Fibroblast of lung (primary cell): ENCODE measurements around the gene ROBO3. TPM values are rescaled to one million over a fixed set of nuclear protein-coding genes. Genes with fewer than 3 reads are reported as not detected.
A peak's percentile ranks its signal among the peaks of the same experiment; 100 is the strongest.

Source experiments
- DNase-seq, 2 donors: peaks; one replicate each; pipeline versions ENCODE4 v3.0.0 to v3.0.0-alpha.2; 2010; ENCODE audit warnings: low read depth in 2 of 2
- H2AFZ ChIP-seq: 2 replicates; pipeline ENCODE4 v1.5.1; 2012; ENCODE audit warnings: low read length, control low read depth, inconsistent platforms
- H3K27ac ChIP-seq: 2 replicates; pipeline ENCODE4 v1.5.1; 2011; ENCODE audit warnings: low read length, control low read depth; ENCODE audit not compliant: insufficient read depth
- H3K27me3 ChIP-seq: 2 replicates; pipeline ENCODE4 v1.5.1; 2011; ENCODE audit warnings: mild to moderate bottlenecking, low read length; ENCODE audit not compliant: control insufficient read depth, insufficient read depth
- H3K36me3 ChIP-seq: 2 replicates; pipeline ENCODE4 v1.5.1; 2011; ENCODE audit warnings: low read length; ENCODE audit not compliant: control insufficient read depth, insufficient read depth
- H3K4me1 ChIP-seq: 2 replicates; pipeline ENCODE4 v1.5.1; 2011; ENCODE audit warnings: low read length; ENCODE audit not compliant: control insufficient read depth, insufficient read depth; ENCODE audit errors: extremely low read depth
- H3K4me2 ChIP-seq: 2 replicates; pipeline ENCODE4 v1.5.1; 2011; ENCODE audit warnings: low read length, control low read depth; ENCODE audit not compliant: insufficient read depth; ENCODE audit errors: extremely low read depth
- H3K4me3 ChIP-seq, 4 experiments: fragments of 200-600 bp in 1 of 4; sonication (generic) in 1 of 4; replicated peaks in 1 of 4; 2 replicates each; pipeline ENCODE4 v1.5.1; 2011 to 2016; ENCODE audit warnings: low read length in 4 of 4, low read depth in 3 of 4, mild to moderate bottlenecking in 3 of 4, control low read depth in 2 of 4, inconsistent platforms in 1 of 4, mixed read lengths in 1 of 4; ENCODE audit not compliant: insufficient read depth in 1 of 4; ENCODE audit errors: control extremely low read depth in 1 of 4
- H3K79me2 ChIP-seq: 2 replicates; pipeline ENCODE4 v1.5.1; 2012; ENCODE audit warnings: mild to moderate bottlenecking, low read length, inconsistent platforms; ENCODE audit not compliant: control insufficient read depth, insufficient read depth
- H3K9ac ChIP-seq: 2 replicates; pipeline ENCODE4 v1.5.1; 2011; ENCODE audit warnings: mild to moderate bottlenecking, low read length, control low read depth; ENCODE audit not compliant: insufficient read depth
- H3K9me3 ChIP-seq: 2 replicates; pipeline ENCODE4 v1.5.1; 2012; ENCODE audit warnings: low read depth, low read length; ENCODE audit not compliant: control insufficient read depth, insufficient read depth
- H4K20me1 ChIP-seq: 2 replicates; pipeline ENCODE4 v1.5.1; 2011; ENCODE audit warnings: low read length; ENCODE audit not compliant: control insufficient read depth, insufficient read depth; ENCODE audit errors: extremely low read depth
- EZH2 ChIP-seq: IDR thresholded peaks from 2 replicates; pipeline ENCODE4 v1.5.1; 2012; ENCODE audit warnings: low read length, control low read depth, mild to moderate bottlenecking; ENCODE audit errors: missing control alignments
- polyA plus RNA-seq, 2 donors: library from polyadenylated mRNA; depleted of rRNA in 1 of 2; stranded (reverse) in 1 of 2; unstranded in 1 of 2; fragments of >200 nt; gene quantifications; 2 replicates each; pipeline ENCODE4 v1.2.1, GENCODE V29; 2011 to 2012; ENCODE audit warnings: missing spikeins in 1 of 2
- total RNA-seq: library from RNA; depleted of rRNA; stranded (reverse); fragments of >200 nt; gene quantifications from 2 replicates; pipeline ENCODE4 v1.2.1, GENCODE V29; 2014
- TF ChIP-seq, protein P1 (sequence below), 2 donors: IDR thresholded peaks in 1 of 2; conservative IDR thresholded peaks in 1 of 2; 1 replicate in 1 of 2; 2 replicates in 1 of 2; pipeline ENCODE4 v1.5.1; 2011 to 2012; ENCODE audit warnings: low read length in 2 of 2, control low read depth in 1 of 2, inconsistent platforms in 1 of 2, low read depth in 1 of 2, mild to moderate bottlenecking in 1 of 2

The ROBO3 gene
- total and polyA plus RNA-seq, 2 donors (not counting 1 experiment from before 2014, with no cell fraction given): 7.2 to 25.4 TPM

DNA sequence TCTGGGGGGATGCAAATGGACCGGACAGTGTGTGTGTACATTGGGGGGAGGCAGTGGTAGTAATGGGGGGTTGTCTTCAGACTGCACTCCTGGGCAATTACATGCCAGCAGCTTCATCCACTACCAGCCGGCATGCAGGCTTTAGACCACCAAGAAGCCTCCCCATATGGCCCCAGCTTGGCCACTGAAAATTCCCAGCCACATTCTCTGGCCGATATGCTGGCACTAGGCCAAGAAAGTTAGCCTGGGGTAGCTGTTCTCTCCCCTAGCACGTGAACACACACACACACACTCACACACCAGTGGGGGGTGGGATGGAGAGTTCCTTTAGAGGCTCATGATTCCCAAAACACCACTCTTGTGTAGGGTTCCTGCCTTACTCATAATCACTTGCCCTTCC is 3.6 kb upstream of the ROBO3 start:
- H3K36me3 ChIP-seq: no peaks in the 10 kb centered on the region
- no peaks in the 10 kb centered on the region for H3K79me2 ChIP-seq
- no peaks in the 10 kb centered on the region for H3K9me3 ChIP-seq
- TF ChIP-seq EZH2: no peak
- H3K27me3 ChIP-seq: peaks cover 54% of the 10 kb centered on the region
- no peak overlapping the region for H3K4me3 ChIP-seq
- no peak overlapping the region for H3K9ac ChIP-seq
- H2AFZ ChIP-seq: no peak overlapping the region
- peaks cover 2% of the 10 kb centered on the region for H3K4me1 ChIP-seq
- no peak overlapping the region for H3K4me2 ChIP-seq
- no peaks in the 10 kb centered on the region for H4K20me1 ChIP-seq
- no peak for DNase-seq
- H3K27ac ChIP-seq: no peak overlapping the region

DNA sequence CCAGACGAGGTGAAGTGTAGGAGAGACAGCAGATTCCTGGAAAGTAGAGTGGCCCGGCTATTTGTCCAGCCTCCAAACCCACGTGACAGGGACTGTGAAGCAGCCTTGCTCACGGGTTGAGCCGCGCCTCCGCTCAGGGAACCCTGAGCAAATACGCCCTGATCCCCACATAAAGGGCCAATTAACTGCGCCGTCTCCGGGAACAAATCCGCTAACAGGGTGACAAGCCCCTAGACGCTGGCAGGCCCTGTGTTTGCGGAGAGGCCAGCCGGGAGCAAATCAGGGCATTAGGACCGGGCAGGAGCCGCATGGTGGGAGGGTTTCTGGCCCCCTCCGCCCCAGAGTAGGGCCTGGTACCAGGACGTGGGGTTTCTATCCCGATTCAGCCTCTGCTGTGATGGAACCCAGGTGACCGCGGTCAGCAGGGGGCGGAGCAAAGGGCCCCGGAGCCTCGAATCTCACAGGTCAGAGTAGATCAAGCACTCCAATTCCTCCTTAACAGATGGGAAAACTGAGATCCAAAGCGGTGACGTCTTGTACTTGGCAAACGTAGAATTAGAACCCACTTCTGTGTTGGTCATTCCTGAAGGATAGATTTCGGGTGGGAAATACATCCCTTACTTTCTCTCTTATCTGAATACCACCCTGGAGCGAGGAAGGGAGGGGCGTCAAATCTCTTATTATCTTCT is 2.0 kb upstream of the ROBO3 start:
- peak; percentile 25 to 35 for DNase-seq
- TF ChIP-seq, protein P1, sequence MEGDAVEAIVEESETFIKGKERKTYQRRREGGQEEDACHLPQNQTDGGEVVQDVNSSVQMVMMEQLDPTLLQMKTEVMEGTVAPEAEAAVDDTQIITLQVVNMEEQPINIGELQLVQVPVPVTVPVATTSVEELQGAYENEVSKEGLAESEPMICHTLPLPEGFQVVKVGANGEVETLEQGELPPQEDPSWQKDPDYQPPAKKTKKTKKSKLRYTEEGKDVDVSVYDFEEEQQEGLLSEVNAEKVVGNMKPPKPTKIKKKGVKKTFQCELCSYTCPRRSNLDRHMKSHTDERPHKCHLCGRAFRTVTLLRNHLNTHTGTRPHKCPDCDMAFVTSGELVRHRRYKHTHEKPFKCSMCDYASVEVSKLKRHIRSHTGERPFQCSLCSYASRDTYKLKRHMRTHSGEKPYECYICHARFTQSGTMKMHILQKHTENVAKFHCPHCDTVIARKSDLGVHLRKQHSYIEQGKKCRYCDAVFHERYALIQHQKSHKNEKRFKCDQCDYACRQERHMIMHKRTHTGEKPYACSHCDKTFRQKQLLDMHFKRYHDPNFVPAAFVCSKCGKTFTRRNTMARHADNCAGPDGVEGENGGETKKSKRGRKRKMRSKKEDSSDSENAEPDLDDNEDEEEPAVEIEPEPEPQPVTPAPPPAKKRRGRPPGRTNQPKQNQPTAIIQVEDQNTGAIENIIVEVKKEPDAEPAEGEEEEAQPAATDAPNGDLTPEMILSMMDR (conservative IDR thresholded peaks at IDR 0.05 in 1 of 2, IDR thresholded peaks at IDR 0.05 in 1 of 2; ENCODE audit: low read depth in 1 of 2, low read length in 2 of 2): no peak
- no peak for TF ChIP-seq EZH2
- peak overlapping the region in 3 of 4 experiments; percentile 3 to 46 (median 27) for H3K4me3 ChIP-seq
- peak overlapping the region; percentile 17 for H3K4me2 ChIP-seq
- no peaks in the 10 kb centered on the region for H3K9me3 ChIP-seq
- H3K27me3 ChIP-seq: peaks cover 66% of the 10 kb centered on the region
- no peaks in the 10 kb centered on the region for H3K36me3 ChIP-seq
- H3K27ac ChIP-seq: no peak overlapping the region
- no peak overlapping the region for H2AFZ ChIP-seq
- peaks cover 2% of the 10 kb centered on the region for H3K4me1 ChIP-seq
- no peak overlapping the region for H3K9ac ChIP-seq
- no peaks in the 10 kb centered on the region for H4K20me1 ChIP-seq
- H3K79me2 ChIP-seq: no peaks in the 10 kb centered on the region

DNA sequence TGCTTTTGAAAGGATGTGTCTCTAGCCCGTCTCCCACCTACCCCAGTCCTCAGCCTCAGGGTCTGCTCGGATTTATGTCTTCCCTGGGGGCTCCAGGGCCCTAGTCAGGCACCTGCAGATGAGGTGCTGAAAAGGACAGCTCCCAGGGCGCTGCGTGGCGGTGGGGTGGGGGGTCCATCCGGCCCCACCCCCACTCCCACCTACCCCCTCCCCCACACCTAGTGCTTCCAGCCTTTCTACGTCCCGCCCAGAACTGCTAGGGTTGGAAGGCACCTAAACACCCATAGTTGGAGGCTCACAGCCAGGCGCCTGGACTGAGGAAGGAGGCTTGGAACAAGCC is 1.4 kb upstream of the ROBO3 start:
- H3K4me2 ChIP-seq: peak overlapping the region; percentile 17
- H3K79me2 ChIP-seq: no peaks in the 10 kb centered on the region
- TF ChIP-seq, protein P1 (conservative IDR thresholded peaks at IDR 0.05 in 1 of 2, IDR thresholded peaks at IDR 0.05 in 1 of 2; ENCODE audit: low read depth in 1 of 2, low read length in 2 of 2): no peak
- no peak for TF ChIP-seq EZH2

More for the DNA sequence above, 1.4 kb upstream of the ROBO3 start:
- Histone ChIP-seq H3K27ac (no peak overlapping the region), H3K9ac (no peak overlapping the region), H2AFZ (no peak overlapping the region), H3K4me3 (no peak overlapping the region), H3K36me3 (no peaks in the 10 kb centered on the region), H3K4me1 (peaks cover 2% of the 10 kb centered on the region), H3K27me3 (peaks cover 71% of the 10 kb centered on the region), H4K20me1 (no peaks in the 10 kb centered on the region), H3K9me3 (no peaks in the 10 kb centered on the region)
- no peak for DNase-seq
